HepG2 (cell line): Measurements from ENCODE around the gene MMP28. TPM values are rescaled to one million over a fixed set of nuclear protein-coding genes. Genes with fewer than 3 reads are reported as not detected.
A peak's percentile ranks its signal among the peaks of the same experiment; 100 is the strongest.

ENCODE experiments used
- ATAC-seq: fragments of 200-7000 bp; cut with Tn5 transposase; 3 replicates; pipeline ENCODE4 v1.9.1; 2020; ENCODE audit warnings: mild to moderate bottlenecking, moderate library complexity
- BruUV-seq: library from RNA; stranded (reverse); fragments of 400-500 nt; replicated peaks from 2 replicates; lab custom pipeline; 2021; lab: Mats Ljungman, UMichigan
- CTCF ChIA-PET: fragments of 300-600 bp; formaldehyde crosslinking; extraction: SDS; loops from one replicate; lab custom pipeline; 2021; ENCODE audit warnings: low total read pairs, inconsistent platforms, low intra/inter-chr PET ratio; lab: Yijun Ruan, JAX
- POLR2A ChIA-PET: fragments of 350-600 bp; sonication (Branson Sonifier 250); formaldehyde crosslinking; loops from one replicate; lab custom pipeline; 2020; ENCODE audit warnings: antibody characterized with exemption, inconsistent platforms; lab: Yijun Ruan, JAX
- DNase-seq: peaks from one replicate; pipeline ENCODE4 v3.0.0-alpha.2; 2015; ENCODE audit warnings: low spot score
- FAIRE-seq: peaks from 3 replicates; lab custom pipeline; 2011; peaks lifted over from hg19 to GRCh38; lab: Jason Lieb, UNC
- H2AFZ ChIP-seq: one replicate; pipeline ENCODE4 v1.6.1; 2011; ENCODE audit warnings: low read length, inconsistent platforms
- H3K27ac ChIP-seq: fragments of 300-600 bp; 3 replicates; pipeline ENCODE4 v1.8.0; 2011; ENCODE audit warnings: mixed run types, mild to moderate bottlenecking, mixed read lengths, low read length, inconsistent platforms; ENCODE audit not compliant: insufficient read depth; ENCODE audit errors: extremely low read length
- H3K27me3 ChIP-seq, 2 experiments: fragments of 200-600 bp in 1 of 2; 2 replicates in 1 of 2; 3 replicates in 1 of 2; pipeline versions ENCODE4 v1.6.0 to v1.8.0; 2011; ENCODE audit warnings: low read length in 2 of 2, mild to moderate bottlenecking in 2 of 2, moderate library complexity in 2 of 2, inconsistent platforms in 1 of 2; ENCODE audit not compliant: insufficient read depth in 2 of 2, control insufficient read depth in 1 of 2
- H3K36me3 ChIP-seq, 2 experiments: fragments of 200-600 bp in 1 of 2; replicated peaks in 1 of 2; 2 replicates in 1 of 2; 3 replicates in 1 of 2; pipeline versions ENCODE4 v1.5.1 to v1.8.0; 2011; ENCODE audit warnings: low read length in 2 of 2, inconsistent platforms in 1 of 2; ENCODE audit not compliant: insufficient read depth in 2 of 2, control insufficient read depth in 1 of 2
- H3K4me1 ChIP-seq: 2 replicates; pipeline ENCODE4 v1.5.1; 2012; ENCODE audit warnings: low read length, inconsistent platforms; ENCODE audit not compliant: insufficient read depth
- H3K4me2 ChIP-seq: 2 replicates; pipeline ENCODE4 v1.6.0; 2011; ENCODE audit warnings: low read depth, low read length, inconsistent platforms
- H3K4me3 ChIP-seq, 3 experiments: fragments of 200-600 bp in 1 of 3; sonication (generic), shearing (Covaris generic) in 1 of 3; replicated peaks in 1 of 3; 2 replicates each; pipeline ENCODE4 v1.5.1; 2011 to 2016; ENCODE audit warnings: low read length in 3 of 3, inconsistent platforms in 2 of 3, low read depth in 2 of 3, mild to moderate bottlenecking in 2 of 3, control low read depth in 1 of 3, mixed read lengths in 1 of 3; ENCODE audit not compliant: insufficient read depth in 1 of 3
- H3K79me2 ChIP-seq: one replicate; pipeline ENCODE4 v1.6.1; 2011; ENCODE audit warnings: low read length, inconsistent platforms; ENCODE audit not compliant: insufficient read depth
- H3K9ac ChIP-seq: 2 replicates; pipeline ENCODE4 v1.6.0; 2011; ENCODE audit warnings: mild to moderate bottlenecking, low read depth, low read length, inconsistent platforms; ENCODE audit not compliant: insufficient read depth
- H3K9me3 ChIP-seq: 2 replicates; pipeline ENCODE4 v1.5.1; 2012; ENCODE audit warnings: mild to moderate bottlenecking, low read length
- H4K20me1 ChIP-seq: 2 replicates; pipeline ENCODE4 v1.6.0; 2011; ENCODE audit warnings: inconsistent platforms, mild to moderate bottlenecking, low read length, moderate library complexity; ENCODE audit not compliant: insufficient read depth
- KDM2A ChIP-seq: sonication (generic); formaldehyde crosslinking; IDR thresholded peaks from 2 replicates; pipeline ENCODE4 v1.4.0; 2020; ENCODE audit warnings: low read depth, missing genetic modification reagents, borderline replicate concordance
- MBNL3 ChIP-seq: fragments of 250-450 bp; sonication (Bioruptor Pico); conservative IDR thresholded peaks from 2 replicates; pipeline ENCODE4 v1.8.0; 2022; ENCODE audit warnings: mild to moderate bottlenecking, inconsistent platforms
- NR1H2 ChIP-seq: sonication (generic); formaldehyde crosslinking; IDR thresholded peaks from 2 replicates; pipeline ENCODE4 v1.8.1; 2022; ENCODE audit warnings: low read depth, missing genetic modification reagents, borderline replicate concordance
- NR2F2 ChIP-seq: IDR thresholded peaks from 2 replicates; pipeline ENCODE4 v1.6.1; 2012; ENCODE audit warnings: low read depth, inconsistent platforms, borderline replicate concordance
- POLR2AphosphoS5 ChIP-seq: IDR thresholded peaks from 2 replicates; pipeline ENCODE4 v1.6.1; 2012; ENCODE audit warnings: low read depth, low read length
- SALL2 ChIP-seq: sonication (generic); formaldehyde crosslinking; IDR thresholded peaks from 2 replicates; pipeline ENCODE4 v1.8.1; 2023; ENCODE audit warnings: mild to moderate bottlenecking, missing genetic modification reagents, inconsistent platforms
- SMARCE1 ChIP-seq: fragments of 450-650 bp; IDR thresholded peaks from 2 replicates; pipeline ENCODE4 v1.6.1; 2017; ENCODE audit warnings: borderline replicate concordance
- STAT5B ChIP-seq: sonication (generic); formaldehyde crosslinking; IDR thresholded peaks from 2 replicates; pipeline ENCODE4 v1.4.0; 2020; ENCODE audit warnings: missing genetic modification reagents
- ZNF335 ChIP-seq: sonication (generic); formaldehyde crosslinking; IDR thresholded peaks from 2 replicates; pipeline ENCODE4 v1.4.0; 2020; ENCODE audit warnings: missing genetic modification reagents
- ZNF510 ChIP-seq: sonication (generic); formaldehyde crosslinking; IDR thresholded peaks from 2 replicates; pipeline ENCODE4 v1.4.0; 2020; ENCODE audit warnings: low read depth, mild to moderate bottlenecking, missing genetic modification reagents
- ZNF557 ChIP-seq: sonication (generic); formaldehyde crosslinking; IDR thresholded peaks from 2 replicates; pipeline ENCODE4 v1.4.0; 2020; ENCODE audit warnings: missing genetic modification reagents
- ZSCAN12 ChIP-seq: sonication (generic); formaldehyde crosslinking; IDR thresholded peaks from 2 replicates; pipeline ENCODE4 v1.9.0; 2021; ENCODE audit warnings: mild to moderate bottlenecking, missing genetic modification reagents
- WGBS: methylation state at CpG from one replicate; pipeline ENCODE4 v1.1.6; 2017; ENCODE audit warnings: low lambda C conversion rate; 5-methylcytosine and 5-hydroxymethylcytosine counted together
- in situ Hi-C: cut with HindIII; loops from 2 replicates; pipeline ENCODE4 v1.10.0; 2017; ENCODE audit warnings: low pct_unique_long_range_greater_than_20kb; ENCODE audit not compliant: extremely low pct_ligation_motif_present
- intact Hi-C: fragments of 100-400 bp; cut with micrococcal nuclease; formaldehyde crosslinking; loops from one replicate; pipeline ENCODE4 v1.10.0; 2022; ENCODE audit not compliant: unreplicated experiment
- polyA plus RNA-seq, 8 experiments: library from polyadenylated mRNA; depleted of rRNA in 3 of 8; stranded (reverse) in 7 of 8; unstranded in 1 of 8; fragments of >200 nt; fragmentation: Illumina TruSeq in 4 of 8; extraction: Trizol in 4 of 8; gene quantifications; 2 replicates each; pipeline versions ENCODE4 v1.2.1 to v1.2.3, GENCODE V29; 2011 to 2016; ENCODE audit warnings: low read depth in 4 of 8, missing spikeins in 1 of 8, mixed read lengths in 1 of 8; ENCODE audit not compliant: insufficient read depth in 1 of 8
- total RNA-seq, 5 experiments: library from RNA; depleted of rRNA; stranded (reverse); fragments of >200 nt; fragmentation: Illumina TruSeq; extraction: Trizol; gene quantifications; 2 replicates each; pipeline ENCODE4 v1.2.3, GENCODE V29; 2016; ENCODE audit warnings: low read depth in 1 of 5
- TF ChIP-seq, protein P1 (sequence below): sonication (generic); formaldehyde crosslinking; IDR thresholded peaks from 2 replicates; pipeline ENCODE4 v1.4.0; 2020; ENCODE audit warnings: missing genetic modification reagents, borderline replicate concordance
- TF ChIP-seq, protein P2 (sequence below): sonication (generic); formaldehyde crosslinking; IDR thresholded peaks from 2 replicates; pipeline ENCODE4 v1.4.0; 2020; ENCODE audit warnings: missing genetic modification reagents

Gene MMP28
- total and polyA plus RNA-seq, 2 of the 13 experiments (the other 11 are each of a cell fraction or from before 2014, with no cell fraction given), result not detected

- no peak overlapping the region for H2AFZ ChIP-seq
- in situ Hi-C loops (loop anchor here (10.0 to 25.0 kb wide), 2 partner anchors 185 to 428 kb away; no protein-coding TSS in a partner anchor), intact Hi-C loops (no loop called here)
- ChIA-PET POLR2A (no interaction called here), CTCF (no interaction called here)
- no peak overlapping the region for H3K4me3 ChIP-seq
- DNase-seq (no peak), ATAC-seq (no peak), FAIRE-seq (no peak)
- H3K27me3 ChIP-seq, result 0 out of 5 replicates have a peak, but pooled peaks cover 0 to 9% of the 10 kb centered on the region in 2 experiments
- no peaks in the 10 kb centered on the region for H4K20me1 ChIP-seq
- H3K79me2 ChIP-seq, result no peaks in the 10 kb centered on the region
- no TSS peak for BruUV-seq
- H3K9ac ChIP-seq, result no peak overlapping the region
- no peak overlapping the region for H3K4me2 ChIP-seq
- H3K4me1 ChIP-seq, result no peaks in the 10 kb centered on the region
- no peaks in the 10 kb centered on the region for H3K9me3 ChIP-seq
- TF ChIP-seq ZNF510 (CRISPR knock-in tag) (no peak), POLR2AphosphoS5 (no peak), KDM2A (CRISPR knock-in tag) (0 out of 2 replicates have a peak, but pooled peaks have one; percentile 7), NR2F2 (no peak)
- no peak overlapping the region for H3K27ac ChIP-seq
- WGBS, result no CpG with 5 or more reads among the region's 7 CpGs
- H3K36me3 ChIP-seq, result no peaks in the 10 kb centered on the region
Measured at GRCh38 chr17:35740216-35740615, 55.2 kb downstream of the MMP28 start.

DNA sequence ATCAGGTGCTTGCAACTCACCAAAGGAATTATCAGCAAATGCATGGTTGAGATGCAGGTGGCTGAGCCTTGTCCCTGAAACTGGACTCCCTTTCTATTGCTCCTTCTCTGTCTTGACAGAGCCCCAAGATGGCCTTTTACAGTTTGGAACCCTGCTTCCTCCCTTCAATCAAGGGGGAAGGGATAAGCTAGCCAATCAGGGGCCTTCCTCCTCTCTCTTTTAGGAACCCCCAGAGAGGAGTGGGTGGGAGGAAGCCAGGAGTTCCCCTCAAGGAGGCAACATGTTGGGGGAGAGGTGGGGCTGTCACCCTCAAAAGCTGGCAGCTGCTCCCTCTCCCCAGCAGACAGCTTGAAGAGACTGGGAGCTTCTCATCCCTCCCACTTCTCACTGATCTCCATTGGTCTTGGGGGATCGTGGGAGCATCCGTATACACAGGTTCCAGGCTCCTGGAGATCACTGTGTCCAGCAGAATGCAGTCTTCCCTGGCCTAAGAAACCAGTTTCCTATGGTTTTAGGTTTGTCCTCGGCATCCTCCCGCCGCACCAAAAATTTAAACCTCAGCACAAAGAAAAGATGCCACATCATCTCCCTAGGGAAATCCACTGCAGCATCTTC lies 56.8 kb downstream of the MMP28 start:
- no peaks in the 10 kb centered on the region for H3K27me3 ChIP-seq
- H3K9me3 ChIP-seq, result no peaks in the 10 kb centered on the region
- in situ Hi-C loops, result loop anchor here (25.0 kb wide), 1 partner anchor 426 kb away; no protein-coding TSS in a partner anchor
- H3K4me1 ChIP-seq, result no peaks in the 10 kb centered on the region
- WGBS, result 46% methylated on average over 5 of the region's 5 CpGs
- CTCF ChIA-PET, result no interaction called here
- DNase-seq, result no peak
- H3K36me3 ChIP-seq, result no peaks in the 10 kb centered on the region
- no peak overlapping the region for H3K4me3 ChIP-seq
- no peaks in the 10 kb centered on the region for H4K20me1 ChIP-seq
- no peak overlapping the region for H3K4me2 ChIP-seq
- FAIRE-seq, result no peak
- POLR2A ChIA-PET, result no interaction called here
- H3K9ac ChIP-seq, result no peak overlapping the region
- no peak for ATAC-seq
- H3K79me2 ChIP-seq, result no peaks in the 10 kb centered on the region
- intact Hi-C loops, result no loop called here
- no peak overlapping the region for H2AFZ ChIP-seq
- no TSS peak for BruUV-seq
- H3K27ac ChIP-seq, result no peak overlapping the region
- TF ChIP-seq ZNF557 (no peak), NR1H2 (CRISPR knock-in tag) (no peak), ZNF335 (no peak), ZSCAN12 (CRISPR knock-in tag) (no peak), SMARCE1 (no peak), SALL2 (CRISPR knock-in tag) (no peak), STAT5B (no peak), MBNL3 (CRISPR knock-in tag) (no peak)
- TF ChIP-seq, protein P1, sequence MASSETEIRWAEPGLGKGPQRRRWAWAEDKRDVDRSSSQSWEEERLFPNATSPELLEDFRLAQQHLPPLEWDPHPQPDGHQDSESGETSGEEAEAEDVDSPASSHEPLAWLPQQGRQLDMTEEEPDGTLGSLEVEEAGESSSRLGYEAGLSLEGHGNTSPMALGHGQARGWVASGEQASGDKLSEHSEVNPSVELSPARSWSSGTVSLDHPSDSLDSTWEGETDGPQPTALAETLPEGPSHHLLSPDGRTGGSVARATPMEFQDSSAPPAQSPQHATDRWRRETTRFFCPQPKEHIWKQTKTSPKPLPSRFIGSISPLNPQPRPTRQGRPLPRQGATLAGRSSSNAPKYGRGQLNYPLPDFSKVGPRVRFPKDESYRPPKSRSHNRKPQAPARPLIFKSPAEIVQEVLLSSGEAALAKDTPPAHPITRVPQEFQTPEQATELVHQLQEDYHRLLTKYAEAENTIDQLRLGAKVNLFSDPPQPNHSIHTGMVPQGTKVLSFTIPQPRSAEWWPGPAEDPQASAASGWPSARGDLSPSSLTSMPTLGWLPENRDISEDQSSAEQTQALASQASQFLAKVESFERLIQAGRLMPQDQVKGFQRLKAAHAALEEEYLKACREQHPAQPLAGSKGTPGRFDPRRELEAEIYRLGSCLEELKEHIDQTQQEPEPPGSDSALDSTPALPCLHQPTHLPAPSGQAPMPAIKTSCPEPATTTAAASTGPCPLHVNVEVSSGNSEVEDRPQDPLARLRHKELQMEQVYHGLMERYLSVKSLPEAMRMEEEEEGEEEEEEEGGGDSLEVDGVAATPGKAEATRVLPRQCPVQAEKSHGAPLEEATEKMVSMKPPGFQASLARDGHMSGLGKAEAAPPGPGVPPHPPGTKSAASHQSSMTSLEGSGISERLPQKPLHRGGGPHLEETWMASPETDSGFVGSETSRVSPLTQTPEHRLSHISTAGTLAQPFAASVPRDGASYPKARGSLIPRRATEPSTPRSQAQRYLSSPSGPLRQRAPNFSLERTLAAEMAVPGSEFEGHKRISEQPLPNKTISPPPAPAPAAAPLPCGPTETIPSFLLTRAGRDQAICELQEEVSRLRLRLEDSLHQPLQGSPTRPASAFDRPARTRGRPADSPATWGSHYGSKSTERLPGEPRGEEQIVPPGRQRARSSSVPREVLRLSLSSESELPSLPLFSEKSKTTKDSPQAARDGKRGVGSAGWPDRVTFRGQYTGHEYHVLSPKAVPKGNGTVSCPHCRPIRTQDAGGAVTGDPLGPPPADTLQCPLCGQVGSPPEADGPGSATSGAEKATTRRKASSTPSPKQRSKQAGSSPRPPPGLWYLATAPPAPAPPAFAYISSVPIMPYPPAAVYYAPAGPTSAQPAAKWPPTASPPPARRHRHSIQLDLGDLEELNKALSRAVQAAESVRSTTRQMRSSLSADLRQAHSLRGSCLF (CRISPR knock-in tag), result no peak
- TF ChIP-seq, protein P2, sequence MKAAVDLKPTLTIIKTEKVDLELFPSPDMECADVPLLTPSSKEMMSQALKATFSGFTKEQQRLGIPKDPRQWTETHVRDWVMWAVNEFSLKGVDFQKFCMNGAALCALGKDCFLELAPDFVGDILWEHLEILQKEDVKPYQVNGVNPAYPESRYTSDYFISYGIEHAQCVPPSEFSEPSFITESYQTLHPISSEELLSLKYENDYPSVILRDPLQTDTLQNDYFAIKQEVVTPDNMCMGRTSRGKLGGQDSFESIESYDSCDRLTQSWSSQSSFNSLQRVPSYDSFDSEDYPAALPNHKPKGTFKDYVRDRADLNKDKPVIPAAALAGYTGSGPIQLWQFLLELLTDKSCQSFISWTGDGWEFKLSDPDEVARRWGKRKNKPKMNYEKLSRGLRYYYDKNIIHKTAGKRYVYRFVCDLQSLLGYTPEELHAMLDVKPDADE, result no peak
